ENCODE measurements around the gene TMEM18.

TMEM18 gene

DNA sequence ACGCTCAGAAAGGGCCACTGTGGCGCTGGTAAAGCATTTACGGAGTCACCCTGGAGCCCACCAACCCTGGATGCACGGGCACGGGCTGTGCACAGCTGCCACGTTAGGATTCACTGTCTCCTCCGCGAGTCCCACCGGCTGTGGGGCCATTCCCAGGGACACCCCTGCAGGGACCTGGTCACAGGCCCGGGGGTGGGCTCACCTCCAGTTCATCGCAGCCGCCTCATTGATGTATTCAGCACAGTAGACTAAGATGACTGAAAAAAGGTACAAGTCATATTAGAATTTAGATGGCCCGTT, 4.7 kb downstream of the TMEM18 start:
- DNase-seq (ENCODE audit: low read depth): no peak

DNA sequence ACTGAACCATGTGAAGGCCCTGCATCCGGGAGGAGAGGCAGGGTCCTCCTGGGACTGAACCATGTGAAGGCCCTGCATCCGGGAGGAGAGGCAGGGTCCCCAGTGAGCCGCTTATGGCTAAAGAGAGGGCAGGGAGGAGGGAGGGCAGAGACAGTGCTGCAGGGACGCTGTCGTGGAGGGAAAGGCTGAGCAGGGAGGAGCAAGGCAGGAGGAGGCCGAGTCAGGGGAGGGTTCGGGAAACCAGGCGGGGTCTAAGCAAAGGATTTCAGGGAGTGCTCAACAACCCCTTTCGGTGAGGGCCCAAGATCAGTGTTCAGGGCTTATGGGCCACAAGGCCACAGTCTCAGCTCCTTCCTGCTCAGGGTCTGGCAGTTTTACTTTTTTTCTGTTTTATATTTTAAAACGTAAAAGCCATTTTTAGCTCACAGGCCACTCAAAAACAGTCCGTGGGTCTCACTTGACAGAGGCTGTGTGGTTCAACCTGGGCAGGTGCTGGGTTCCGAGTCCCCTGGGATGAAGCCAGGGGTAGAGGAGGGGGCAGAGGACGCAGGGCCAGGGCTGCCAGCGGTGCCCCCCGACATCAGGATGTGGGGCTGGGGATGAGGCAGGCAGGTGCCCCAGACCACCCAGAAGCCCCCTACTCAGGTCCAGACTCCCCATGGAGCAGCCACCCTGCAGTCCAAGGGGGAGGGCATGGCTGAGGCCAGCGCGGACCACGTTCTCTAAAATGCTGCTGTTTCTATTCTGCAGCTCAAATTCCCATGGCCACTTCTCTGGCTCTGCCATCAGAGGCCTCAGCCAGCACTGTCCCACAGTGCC, 5.2 kb downstream of the TMEM18 start:
- no peak for DNase-seq (ENCODE audit: low read depth)

DNA sequence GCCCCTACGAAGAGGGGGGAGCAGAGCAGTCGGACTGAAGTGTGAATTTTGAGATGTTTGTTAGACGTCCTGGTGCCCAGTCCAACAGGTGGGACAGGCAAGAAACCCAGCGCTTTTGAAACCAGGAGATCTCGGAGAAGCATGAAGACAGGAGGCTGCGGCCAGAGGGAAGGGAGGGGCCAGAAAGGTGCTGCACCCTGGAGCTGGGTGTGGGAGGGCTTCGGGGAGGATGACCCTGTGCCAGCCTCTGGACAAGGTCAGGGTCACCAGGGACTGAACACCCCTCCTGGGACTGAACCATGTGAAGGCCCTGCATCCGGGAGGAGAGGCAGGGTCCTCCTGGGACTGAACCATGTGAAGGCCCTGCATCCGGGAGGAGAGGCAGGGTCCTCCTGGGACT, 6.1 kb downstream of the TMEM18 start:
- DNase-seq (ENCODE audit: low read depth): no peak

DNA sequence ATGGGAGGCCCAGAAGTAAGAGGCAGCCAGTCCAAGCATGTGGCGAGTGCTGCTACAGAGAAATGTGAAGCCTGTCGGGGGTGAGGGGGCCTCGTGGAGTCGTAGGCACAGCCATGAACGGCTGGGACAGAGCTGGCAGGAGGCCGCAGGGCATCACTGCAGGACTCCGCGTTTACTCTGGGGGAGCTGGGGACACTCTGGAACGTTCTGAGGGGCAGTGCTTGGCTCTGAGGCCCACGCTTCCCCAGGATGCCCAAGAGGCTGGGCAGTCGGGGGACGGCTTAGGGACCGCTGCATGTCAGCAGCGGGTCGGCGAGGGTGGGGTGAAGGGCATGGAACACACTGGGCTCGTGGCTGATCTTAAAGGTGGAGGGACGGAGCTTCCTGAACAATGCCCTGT, 6.6 kb downstream of the TMEM18 start:
- DNase-seq (ENCODE audit: low read depth): no peak

DNA sequence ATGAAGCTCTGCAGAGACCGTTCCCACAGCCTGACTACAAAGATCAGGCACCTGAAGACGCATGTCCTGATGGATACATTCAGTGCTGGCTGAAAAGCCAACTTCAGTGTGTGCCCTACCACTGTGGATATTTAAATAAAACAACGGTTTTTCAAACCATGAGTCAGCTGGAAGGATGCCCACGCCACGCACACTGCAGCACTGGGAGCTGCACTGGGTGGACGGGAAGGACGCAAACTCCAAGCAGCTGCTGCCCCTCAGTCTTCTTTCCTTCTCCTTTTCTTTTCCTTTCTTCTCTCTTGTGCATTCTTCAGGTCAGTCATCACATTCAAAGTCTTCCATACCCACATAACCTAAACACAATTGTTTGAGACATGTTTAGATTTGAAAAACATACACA, 7.9 kb downstream of the TMEM18 start:
- DNase-seq (ENCODE audit: low read depth): no peak

DNA sequence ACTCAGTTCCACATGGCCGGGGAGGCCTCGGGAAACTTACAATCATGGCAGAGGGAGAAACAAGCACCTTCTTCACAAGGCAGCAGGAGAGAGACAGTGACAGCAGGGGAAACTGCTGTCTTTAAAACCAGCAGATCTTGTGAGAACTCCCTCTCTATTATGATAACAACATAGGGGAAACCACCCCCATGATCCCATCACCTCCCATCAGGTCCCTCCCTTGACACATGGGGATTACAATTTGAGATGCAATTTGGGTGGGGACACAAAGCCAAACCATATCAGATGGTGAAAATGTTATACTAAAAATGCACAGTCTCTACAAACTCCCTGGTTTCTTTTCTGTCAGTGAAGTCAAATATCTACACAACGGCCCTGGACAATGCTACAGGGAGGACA, 9.2 kb downstream of the TMEM18 start:
- DNase-seq (ENCODE audit: low read depth): no peak

DNA sequence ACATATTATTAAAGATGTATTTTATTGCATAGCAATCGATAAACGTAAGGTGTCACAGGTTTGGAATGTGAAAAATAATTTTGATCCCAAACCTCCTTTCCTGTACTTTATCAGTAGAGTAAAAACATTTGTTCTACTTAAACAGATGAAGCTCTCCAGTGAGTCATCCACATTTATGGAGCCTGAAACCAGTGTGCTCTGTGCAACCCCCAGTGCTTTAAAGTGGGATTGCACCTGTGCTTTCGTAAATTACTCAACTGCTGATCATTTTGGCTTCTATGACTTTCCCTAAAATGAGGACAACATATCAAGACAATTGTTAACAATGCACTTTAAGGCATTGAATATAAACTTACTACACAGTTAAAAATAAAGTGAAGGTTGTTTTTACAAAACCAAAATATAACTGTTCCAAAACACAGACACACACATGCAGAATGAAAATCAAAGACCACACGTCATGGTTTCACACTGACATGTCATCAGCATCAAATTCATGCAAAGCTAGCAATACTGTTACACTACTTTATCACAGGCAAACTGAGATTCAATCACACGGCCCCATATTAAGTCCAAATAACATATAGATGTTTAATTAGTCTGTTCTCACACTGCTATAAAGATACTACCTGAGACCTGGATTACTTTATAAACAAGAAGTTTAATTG, 9.7 kb downstream of the TMEM18 start:
- DNase-seq (ENCODE audit: low read depth): peak; percentile 47

- no peak for DNase-seq (ENCODE audit: low read depth)
These were observed 10.8 kb downstream of the TMEM18 start for GRCh38 chr2:666441-666840.

DNA sequence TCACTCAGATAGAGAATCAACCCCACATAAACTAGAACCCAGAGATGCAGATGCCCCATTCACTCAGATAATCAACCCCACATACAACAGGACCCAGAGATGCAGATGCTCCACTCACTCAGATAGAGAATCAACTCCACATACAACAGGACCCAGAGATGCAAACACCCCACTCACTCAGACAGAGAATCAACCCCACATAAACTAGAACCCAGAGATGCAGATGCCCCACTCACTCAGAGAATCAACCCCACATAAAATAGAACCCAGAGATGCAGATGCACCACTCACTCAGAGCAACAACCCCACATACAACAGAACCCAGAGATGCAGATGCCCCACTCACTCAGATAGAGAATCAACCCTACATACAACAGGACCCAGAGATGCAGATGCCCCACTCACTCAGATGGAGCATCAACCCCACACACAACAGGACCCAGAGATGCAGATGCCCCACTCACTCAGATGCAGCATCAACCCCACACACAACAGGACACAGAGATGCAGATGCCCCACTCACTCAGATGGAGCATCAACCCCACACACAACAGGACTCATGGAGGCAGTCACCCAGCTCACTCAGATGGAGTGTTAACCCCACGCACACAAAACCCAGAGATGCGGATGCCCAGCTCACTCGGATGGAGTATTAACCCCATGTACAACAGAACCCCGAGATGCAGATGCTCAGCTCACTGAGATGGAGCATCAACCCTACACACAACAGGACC, 11.7 kb downstream of the TMEM18 start:
- no peak for DNase-seq (ENCODE audit: low read depth)

DNA sequence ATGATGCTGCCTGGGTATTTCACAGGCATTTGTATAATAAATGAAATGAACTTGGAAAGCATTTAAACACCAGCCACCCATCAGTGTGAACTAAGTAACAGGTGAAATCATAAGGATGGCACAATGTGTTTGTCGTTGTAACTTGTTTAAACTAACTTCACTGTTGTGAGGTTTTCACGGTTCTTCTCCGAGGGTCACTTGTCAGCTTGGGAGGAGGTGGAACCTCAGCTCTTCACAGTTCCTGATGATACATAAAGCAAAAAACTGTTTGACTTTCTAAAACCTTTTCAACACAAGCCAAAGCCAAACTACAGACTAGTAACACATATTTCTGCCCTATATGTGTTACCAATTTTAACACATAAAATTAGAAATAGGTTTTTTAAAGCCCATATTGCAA, 13.1 kb downstream of the TMEM18 start:
- DNase-seq (ENCODE audit: low read depth): no peak

DNA sequence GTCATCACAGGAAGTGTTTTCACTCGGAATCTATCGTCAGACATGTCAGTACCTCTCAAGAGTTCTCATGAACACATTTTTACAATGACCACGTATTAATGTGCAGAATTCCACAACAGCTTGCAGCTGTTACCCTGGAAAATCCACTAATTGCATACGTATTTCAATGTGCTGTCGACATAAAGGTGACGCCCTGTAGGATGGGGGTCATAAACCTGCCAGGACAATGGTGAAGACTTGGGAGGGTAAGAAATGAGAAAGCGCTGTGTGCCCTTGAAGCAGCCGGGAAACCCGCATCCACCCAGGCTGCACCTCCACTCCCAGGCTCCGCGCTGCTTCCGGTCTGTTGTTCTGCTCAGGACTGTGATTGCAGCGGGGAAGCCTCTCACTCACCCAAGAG, 14.0 kb downstream of the TMEM18 start:
- DNase-seq (ENCODE audit: low read depth): no peak

- no peak for DNase-seq (ENCODE audit: low read depth)
These were observed 15.9 kb downstream of the TMEM18 start for GRCh38 chr2:661360-661635.

GRCh38 chr2:660586-661359, 16.4 kb downstream of the TMEM18 start:
- no peak for DNase-seq (ENCODE audit: low read depth)

GRCh38 chr2:660029-660428, 17.2 kb downstream of the TMEM18 start:
- DNase-seq (ENCODE audit: low read depth): no peak

DNA sequence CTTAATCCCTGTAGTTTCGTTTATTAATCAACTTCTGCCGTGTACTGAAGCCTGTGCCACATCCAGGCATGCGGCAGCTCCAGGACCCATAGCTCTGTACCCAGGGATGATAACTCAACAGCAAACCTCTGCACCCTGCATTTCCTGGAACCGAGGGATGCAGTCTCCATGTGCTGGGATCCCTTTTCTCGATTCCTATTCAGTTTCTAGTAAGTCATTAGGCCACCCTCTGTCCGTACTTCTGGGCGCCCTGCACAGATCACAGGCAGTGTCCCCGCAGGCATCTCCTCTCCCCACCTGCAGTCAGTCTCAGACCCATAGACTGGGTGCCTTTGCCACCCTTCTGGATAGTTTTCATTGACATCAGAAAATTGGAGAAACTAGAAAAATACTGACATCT, 18.8 kb downstream of the TMEM18 start:
- no peak for DNase-seq (ENCODE audit: low read depth)

DNA sequence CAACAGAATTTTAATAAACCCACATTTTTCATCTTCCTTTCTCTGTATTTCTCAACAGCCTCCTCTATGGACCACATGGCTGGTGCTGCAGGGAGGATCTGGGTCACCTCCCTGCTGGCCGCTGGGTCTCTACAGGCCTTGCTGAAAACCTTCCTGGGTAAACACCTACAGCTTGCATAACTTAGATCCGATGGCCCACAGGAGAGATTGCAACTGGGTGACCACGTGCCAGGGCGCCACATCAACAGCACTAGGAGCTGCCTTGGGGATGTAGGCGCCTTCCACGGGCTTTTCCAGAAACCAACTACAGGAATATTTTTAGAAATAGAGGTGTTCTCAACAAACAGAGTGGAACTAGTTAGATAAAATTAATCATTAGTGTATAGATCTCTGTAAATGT, 19.4 kb downstream of the TMEM18 start:
- no peak for DNase-seq (ENCODE audit: low read depth)

DNA sequence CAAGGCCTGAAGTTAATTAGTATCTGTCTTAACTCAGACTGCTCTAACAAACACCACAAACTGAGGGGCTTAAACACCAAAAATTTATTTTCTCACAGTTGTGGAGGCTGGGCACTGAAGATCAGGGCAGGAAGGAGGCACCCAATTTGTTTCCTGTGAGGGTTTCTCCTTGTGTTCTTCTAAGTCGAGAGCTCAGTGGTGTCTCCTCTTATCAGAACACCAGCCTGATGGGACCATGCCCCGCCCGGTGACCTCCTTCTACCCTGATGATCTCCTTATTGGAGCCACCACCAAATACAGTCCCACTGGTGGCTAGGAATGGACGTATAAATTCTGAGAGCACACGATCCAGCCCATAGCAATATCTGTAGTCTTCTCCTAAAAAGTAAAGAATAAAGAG, 20.5 kb downstream of the TMEM18 start:
- DNase-seq (ENCODE audit: low read depth): no peak

DNA sequence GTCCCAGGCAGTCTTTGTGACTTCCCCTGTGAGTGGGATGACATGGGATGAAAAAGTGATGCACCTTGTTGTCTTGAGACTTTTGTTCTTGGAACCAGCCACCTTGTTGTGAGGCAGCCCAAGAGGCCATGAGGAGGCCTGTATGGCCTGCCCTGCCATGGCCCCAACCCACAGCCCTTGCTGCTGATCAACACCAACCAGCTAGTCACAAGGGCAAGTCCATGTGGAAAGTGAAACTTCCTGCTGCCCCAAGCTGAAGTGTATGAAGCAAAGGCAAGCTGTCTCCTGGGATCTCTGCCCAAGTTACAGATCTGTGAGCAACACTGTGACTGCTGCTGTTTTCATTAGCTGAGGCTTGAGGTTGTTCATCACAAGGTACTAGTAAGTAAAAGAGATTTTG, 21.6 kb downstream of the TMEM18 start:
- DNase-seq (ENCODE audit: low read depth): no peak

DNA sequence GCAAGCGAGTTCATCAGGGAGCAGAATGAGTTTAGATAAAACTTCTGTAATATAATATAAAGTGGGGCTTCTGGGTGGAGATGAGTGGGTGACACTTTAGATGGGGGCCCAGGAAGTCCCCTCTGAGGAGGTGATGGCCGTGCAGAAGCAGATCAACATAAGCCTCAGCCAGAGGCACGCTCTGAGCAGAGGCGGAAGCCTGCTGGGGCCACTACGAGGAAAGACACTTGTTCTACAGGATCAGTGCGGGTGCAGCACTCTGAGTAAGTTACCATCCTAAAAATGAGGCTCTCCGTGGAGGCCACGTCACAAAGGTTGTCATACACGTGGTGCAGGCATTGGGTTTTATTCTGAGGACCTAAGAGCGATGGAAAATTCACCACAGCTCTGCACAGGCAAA, 22.3 kb downstream of the TMEM18 start:
- DNase-seq (ENCODE audit: low read depth): no peak

- no peak for DNase-seq (ENCODE audit: low read depth)
These were observed 23.4 kb downstream of the TMEM18 start for GRCh38 chr2:653645-654425.

GRCh38 chr2:652881-653480, 24.2 kb downstream of the TMEM18 start:
- no peak for DNase-seq (ENCODE audit: low read depth)

DNA sequence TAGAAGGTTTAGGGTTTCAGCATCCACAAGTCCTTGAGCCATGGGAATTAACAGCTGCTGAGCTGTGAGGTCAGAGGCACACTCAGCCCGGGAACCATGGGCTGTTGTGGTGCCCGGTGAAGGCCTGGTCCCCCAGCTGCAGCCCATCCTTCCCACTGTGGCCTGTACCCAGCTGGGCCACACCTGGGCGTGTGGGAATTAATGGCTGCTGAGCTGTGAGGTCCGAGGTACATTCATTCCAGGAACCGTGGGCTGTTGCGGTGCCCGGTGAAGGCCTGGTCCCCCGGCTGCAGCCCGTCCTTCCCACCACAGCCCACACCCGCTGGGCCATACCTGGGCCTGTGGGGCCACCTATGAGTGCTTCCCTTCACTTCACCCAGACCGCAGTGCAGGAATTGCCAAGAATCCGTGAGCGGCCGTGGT, 25.2 kb downstream of the TMEM18 start:
- no peak for DNase-seq (ENCODE audit: low read depth)
